ENCODE measurements around the gene POC1A. TPM values are rescaled to one million over a fixed set of nuclear protein-coding genes. Genes with fewer than 3 reads are reported as not detected.
"Not testable (repeated sequence)": the region's sequence is repeated elsewhere in the genome, so short reads cannot be mapped to it uniquely, and the experiment has no call there.

Gene POC1A
- total RNA-seq, 1 experiment from 2014 or later: 9.8 TPM

DNA sequence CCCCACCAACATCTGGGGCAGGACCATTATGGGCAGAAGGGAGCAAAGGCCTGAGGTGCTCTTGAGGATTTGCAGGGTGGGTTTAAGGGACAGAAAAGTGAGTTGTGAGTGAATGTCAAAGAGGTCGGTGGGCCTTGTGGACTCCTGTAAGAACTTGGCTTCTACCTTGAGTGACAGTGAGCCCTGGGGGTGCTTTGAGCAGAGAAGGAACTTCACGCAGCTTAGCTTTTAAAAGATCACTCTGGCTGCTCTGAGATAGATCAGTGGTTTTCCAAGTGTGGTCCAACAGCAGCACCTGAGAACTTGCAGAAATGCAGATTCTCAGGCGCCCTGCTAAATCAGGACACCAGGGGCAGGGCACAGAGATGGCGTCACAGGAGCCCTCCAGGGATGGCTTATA is 28.5 kb upstream of the POC1A start:
- DNase-seq (ENCODE audit: unreplicated experiment): no peak

DNA sequence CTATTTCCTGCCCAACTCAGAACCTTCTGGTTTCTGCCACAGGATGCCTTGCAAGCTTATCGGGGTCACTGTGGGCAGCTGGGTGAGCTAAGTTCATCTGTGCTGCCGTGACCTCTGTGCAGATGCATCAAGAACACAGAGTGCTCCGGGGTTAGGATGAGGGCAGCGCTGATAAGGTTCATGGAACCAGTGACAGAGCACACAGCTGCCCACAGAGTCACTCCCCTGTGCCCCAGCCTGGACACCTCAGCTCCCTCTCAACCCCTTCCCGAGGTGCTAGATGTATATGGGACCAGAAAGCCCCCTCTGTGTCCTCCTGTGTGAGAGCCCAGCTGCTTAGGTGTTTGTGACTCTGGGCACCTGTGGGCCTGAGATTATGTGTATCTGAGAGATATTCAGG is 28.0 kb upstream of the POC1A start:
- TF ChIP-seq, protein P1, sequence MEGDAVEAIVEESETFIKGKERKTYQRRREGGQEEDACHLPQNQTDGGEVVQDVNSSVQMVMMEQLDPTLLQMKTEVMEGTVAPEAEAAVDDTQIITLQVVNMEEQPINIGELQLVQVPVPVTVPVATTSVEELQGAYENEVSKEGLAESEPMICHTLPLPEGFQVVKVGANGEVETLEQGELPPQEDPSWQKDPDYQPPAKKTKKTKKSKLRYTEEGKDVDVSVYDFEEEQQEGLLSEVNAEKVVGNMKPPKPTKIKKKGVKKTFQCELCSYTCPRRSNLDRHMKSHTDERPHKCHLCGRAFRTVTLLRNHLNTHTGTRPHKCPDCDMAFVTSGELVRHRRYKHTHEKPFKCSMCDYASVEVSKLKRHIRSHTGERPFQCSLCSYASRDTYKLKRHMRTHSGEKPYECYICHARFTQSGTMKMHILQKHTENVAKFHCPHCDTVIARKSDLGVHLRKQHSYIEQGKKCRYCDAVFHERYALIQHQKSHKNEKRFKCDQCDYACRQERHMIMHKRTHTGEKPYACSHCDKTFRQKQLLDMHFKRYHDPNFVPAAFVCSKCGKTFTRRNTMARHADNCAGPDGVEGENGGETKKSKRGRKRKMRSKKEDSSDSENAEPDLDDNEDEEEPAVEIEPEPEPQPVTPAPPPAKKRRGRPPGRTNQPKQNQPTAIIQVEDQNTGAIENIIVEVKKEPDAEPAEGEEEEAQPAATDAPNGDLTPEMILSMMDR (IDR thresholded peaks at IDR 0.05; ENCODE audit: unreplicated experiment): no peak
- BruUV-seq (replicated peaks): no TSS peak
- Mint-ChIP-seq H3K36me3 (ENCODE audit: insufficient read depth, unreplicated experiment) (no peaks in the 10 kb centered on the region), H3K27me3 (ENCODE audit: insufficient read depth, unreplicated experiment) (peaks cover 10% of the 10 kb centered on the region), H3K4me3 (ENCODE audit: unreplicated experiment) (no peak overlapping the region), H3K9me3 (ENCODE audit: unreplicated experiment) (no peaks in the 10 kb centered on the region), H3K4me1 (ENCODE audit: insufficient read depth, unreplicated experiment) (peaks cover 17% of the 10 kb centered on the region), H3K27ac (ENCODE audit: low read depth, unreplicated experiment) (no peak overlapping the region)
- ChIA-PET POLR2A (interaction anchor here (0.6 to 1.2 kb wide), 3 partner anchors 14 to 28 kb away, joined by 3 to 5 read pairs (median 3); no protein-coding TSS in a partner anchor), CTCF (interaction anchor here (0.6 to 1.9 kb wide), 5 partner anchors 12 to 129 kb away, joined by 3 to 4 read pairs (median 3); no protein-coding TSS in a partner anchor)
- no peak for DNase-seq (ENCODE audit: unreplicated experiment)
- intact Hi-C loops (cut with micrococcal nuclease): no loop called here

More for the DNA sequence above, 28.5 kb upstream of the POC1A start:
- TF ChIP-seq, protein P1 (IDR thresholded peaks at IDR 0.05; ENCODE audit: unreplicated experiment): no peak
- CTCF ChIA-PET: interaction anchor here (0.9 kb wide), 1 partner anchor 38 kb away, joined by 3 read pairs; no protein-coding TSS in a partner anchor
- no TSS peak for BruUV-seq (replicated peaks)
- intact Hi-C loops (cut with micrococcal nuclease): no loop called here
- H3K36me3 Mint-ChIP-seq (ENCODE audit: insufficient read depth, unreplicated experiment): no peaks in the 10 kb centered on the region
- no peak overlapping the region for H3K4me3 Mint-ChIP-seq (ENCODE audit: unreplicated experiment)
- H3K9me3 Mint-ChIP-seq (ENCODE audit: unreplicated experiment): no peaks in the 10 kb centered on the region
- peaks cover 10% of the 10 kb centered on the region for H3K27me3 Mint-ChIP-seq (ENCODE audit: insufficient read depth, unreplicated experiment)
- peaks cover 13% of the 10 kb centered on the region for H3K4me1 Mint-ChIP-seq (ENCODE audit: insufficient read depth, unreplicated experiment)
- POLR2A ChIA-PET: interaction anchor here (0.6 to 1.1 kb wide), 2 partner anchors 27 to 34 kb away, joined by 3 to 4 read pairs; no protein-coding TSS in a partner anchor
- H3K27ac Mint-ChIP-seq (ENCODE audit: low read depth, unreplicated experiment): no peak overlapping the region

DNA sequence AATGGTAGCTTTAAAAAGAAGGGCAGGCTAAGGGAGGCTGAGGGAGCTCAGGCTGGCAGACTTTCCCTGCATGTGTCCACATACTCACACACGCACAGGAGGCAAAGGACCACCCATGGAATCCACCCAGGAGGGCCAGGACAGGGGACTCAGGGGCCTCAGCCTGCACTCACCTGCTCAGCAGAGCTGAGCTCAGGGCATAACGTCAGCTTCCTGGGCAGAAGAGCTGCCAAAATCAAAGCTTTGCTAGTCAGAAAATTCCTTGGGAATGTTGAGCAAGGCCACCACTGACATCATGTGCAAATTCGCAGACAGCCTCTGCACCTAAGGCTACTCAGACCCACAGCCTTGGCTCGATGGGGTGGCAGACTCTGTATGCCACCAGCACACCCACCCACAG is 27.3 kb upstream of the POC1A start:
- CTCF ChIA-PET: interaction anchor here (0.6 to 1.9 kb wide), 5 partner anchors 12 to 128 kb away, joined by 3 to 4 read pairs (median 3); no protein-coding TSS in a partner anchor

DNA sequence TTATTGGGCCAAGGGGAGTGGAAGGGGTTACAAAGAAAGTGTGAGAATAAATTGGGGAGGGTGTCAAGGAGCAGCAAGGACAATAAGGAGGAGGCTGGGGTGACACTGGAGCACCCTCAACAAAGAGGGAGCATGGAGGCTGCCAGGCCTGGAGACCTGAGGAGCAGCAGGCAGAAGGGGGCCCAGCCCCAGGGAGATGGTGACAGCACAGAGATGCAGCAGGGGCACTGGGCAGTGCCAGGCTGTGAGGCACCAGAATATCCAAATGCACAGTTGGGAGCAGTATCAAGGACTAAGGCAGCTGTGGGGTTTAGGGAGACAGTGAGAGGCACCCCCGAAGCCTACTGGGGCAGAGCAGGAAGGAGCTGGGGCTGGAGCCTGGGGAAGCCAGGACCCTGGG is 24.3 kb upstream of the POC1A start:
- Mint-ChIP-seq H3K27me3 (ENCODE audit: insufficient read depth, unreplicated experiment) (peaks cover 10% of the 10 kb centered on the region), H3K27ac (ENCODE audit: low read depth, unreplicated experiment) (no peak overlapping the region), H3K36me3 (ENCODE audit: insufficient read depth, unreplicated experiment) (no peaks in the 10 kb centered on the region), H3K4me3 (ENCODE audit: unreplicated experiment) (no peak overlapping the region), H3K9me3 (ENCODE audit: unreplicated experiment) (no peaks in the 10 kb centered on the region), H3K4me1 (ENCODE audit: insufficient read depth, unreplicated experiment) (peaks cover 26% of the 10 kb centered on the region)
- POLR2A ChIA-PET: no interaction called here
- no TSS peak for BruUV-seq (replicated peaks)
- TF ChIP-seq, protein P1 (IDR thresholded peaks at IDR 0.05; ENCODE audit: unreplicated experiment): no peak
- DNase-seq (ENCODE audit: unreplicated experiment): no peak
- CTCF ChIA-PET: interaction anchor here (0.6 to 0.7 kb wide), 3 partner anchors 9 to 178 kb away, joined by 3 to 4 read pairs (median 4); no protein-coding TSS in a partner anchor
- intact Hi-C loops (cut with micrococcal nuclease): no loop called here

More for the DNA sequence above, 27.3 kb upstream of the POC1A start:
- POLR2A ChIA-PET: interaction anchor here (0.6 to 1.6 kb wide), 7 partner anchors 11 to 458 kb away, joined by 3 to 8 read pairs (median 3); partner anchors contain the start of gene POC1A
- H3K27me3 Mint-ChIP-seq (ENCODE audit: insufficient read depth, unreplicated experiment): peaks cover 10% of the 10 kb centered on the region
- H3K36me3 Mint-ChIP-seq (ENCODE audit: insufficient read depth, unreplicated experiment): no peaks in the 10 kb centered on the region
- no TSS peak for BruUV-seq (replicated peaks)
- intact Hi-C loops (cut with micrococcal nuclease): loop anchor here (1.0 kb wide), 1 partner anchor 10 kb away; no protein-coding TSS in a partner anchor
- H3K9me3 Mint-ChIP-seq (ENCODE audit: unreplicated experiment): no peaks in the 10 kb centered on the region
- no peak overlapping the region for H3K27ac Mint-ChIP-seq (ENCODE audit: low read depth, unreplicated experiment)
- H3K4me3 Mint-ChIP-seq (ENCODE audit: unreplicated experiment): no peak overlapping the region
- H3K4me1 Mint-ChIP-seq (ENCODE audit: insufficient read depth, unreplicated experiment): peaks cover 17% of the 10 kb centered on the region
- peak; percentile 72 for DNase-seq (ENCODE audit: unreplicated experiment)
- TF ChIP-seq, protein P1 (IDR thresholded peaks at IDR 0.05; ENCODE audit: unreplicated experiment): no peak

DNA sequence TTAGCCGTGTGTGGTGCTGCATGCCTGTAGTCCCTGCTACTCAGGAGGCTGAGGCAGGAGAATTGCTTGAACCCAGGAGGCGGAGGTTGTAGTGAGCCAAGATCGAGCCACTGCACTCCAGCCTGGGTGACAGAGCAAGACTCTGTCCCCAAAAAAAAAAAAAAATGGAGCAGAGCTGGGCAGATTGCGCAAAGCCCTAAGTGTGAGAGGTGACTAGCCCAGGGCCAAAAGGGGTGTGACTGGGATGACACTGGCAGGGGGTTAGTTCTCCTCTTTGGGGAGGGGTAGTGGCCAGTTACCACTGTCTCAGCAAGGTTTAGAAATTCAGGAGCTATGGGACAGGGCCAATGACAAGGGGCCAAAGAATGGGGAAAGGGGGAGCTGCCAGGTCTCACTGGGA is 23.9 kb upstream of the POC1A start:
- peaks cover 26% of the 10 kb centered on the region for H3K4me1 Mint-ChIP-seq (ENCODE audit: insufficient read depth, unreplicated experiment)
- BruUV-seq (replicated peaks); H3K36me3 Mint-ChIP-seq (ENCODE audit: insufficient read depth, unreplicated experiment); H3K4me3 Mint-ChIP-seq (ENCODE audit: unreplicated experiment); H3K27ac Mint-ChIP-seq (ENCODE audit: low read depth, unreplicated experiment); H3K9me3 Mint-ChIP-seq (ENCODE audit: unreplicated experiment); POLR2A ChIA-PET; DNase-seq (ENCODE audit: unreplicated experiment); intact Hi-C loops (cut with micrococcal nuclease): not testable (repeated sequence)
- H3K27me3 Mint-ChIP-seq (ENCODE audit: insufficient read depth, unreplicated experiment): peaks cover 10% of the 10 kb centered on the region
- CTCF ChIA-PET: interaction anchor here (0.6 to 0.7 kb wide), 3 partner anchors 8 to 55 kb away, joined by 3 read pairs; no protein-coding TSS in a partner anchor

Data from MCF 10A (cell line).